T-cell (primary cell): Measurements from ENCODE around the gene RGS3. TPM values are rescaled to one million over a fixed set of nuclear protein-coding genes. Genes with fewer than 3 reads are reported as not detected.

Source experiments
- ATAC-seq, 4 experiments: fragments of 200-7000 bp in 3 of 4; fragments of 150-1000 bp in 1 of 4; cut with Tn5 transposase; replicated peaks in 1 of 4; 1 replicate in 3 of 4; 2 replicates in 1 of 4; pipeline ENCODE4 v1.10.0; 2021; ENCODE audit warnings: moderate library complexity in 3 of 4, mild to moderate bottlenecking in 2 of 4, moderate number of reproducible peaks in 1 of 4
- CTCF ChIA-PET, 2 donors: fragments of 300-600 bp; sonication (Branson Sonifier 250); formaldehyde crosslinking; loops; one replicate each; lab custom pipeline; 2022; ENCODE audit warnings: antibody characterized with exemption in 2 of 2; lab: Charles Lee
- POLR2A ChIA-PET, 2 donors: fragments of 300-600 bp; sonication (Branson Sonifier 250); formaldehyde crosslinking; loops; one replicate each; lab custom pipeline; 2022; ENCODE audit warnings: antibody characterized with exemption in 2 of 2; lab: Charles Lee
- DNase-seq, 35 experiments: peaks; one replicate each; pipeline versions ENCODE4 v3.0.0 to v3.0.0-alpha.2; 2013 to 2023
- H3K27ac ChIP-seq: one replicate; pipeline ENCODE4 v1.5.1; 2013; ENCODE audit warnings: low read length
- H3K27me3 ChIP-seq, 2 experiments: replicated peaks in 1 of 2; 1 replicate in 1 of 2; 2 replicates in 1 of 2; pipeline versions ENCODE4 v1.6.1 to v1.7.0; 2013; ENCODE audit warnings: low read length in 1 of 2, mixed read lengths in 1 of 2; ENCODE audit not compliant: control insufficient read depth in 2 of 2, insufficient read depth in 2 of 2; ENCODE audit errors: extremely low read depth in 1 of 2
- H3K36me3 ChIP-seq, 2 donors: 1 replicate in 1 of 2; 2 replicates in 1 of 2; pipeline versions ENCODE4 v1.6.1 to v1.7.0; 2013; ENCODE audit warnings: low read length in 1 of 2; ENCODE audit not compliant: control insufficient read depth in 2 of 2, insufficient read depth in 1 of 2; ENCODE audit errors: extremely low read depth in 1 of 2
- H3K4me1 ChIP-seq, 2 experiments: 1 replicate in 1 of 2; 2 replicates in 1 of 2; pipeline versions ENCODE4 v1.6.1 to v1.7.0; 2013; ENCODE audit warnings: low read length in 2 of 2, mixed read lengths in 1 of 2; ENCODE audit not compliant: insufficient read depth in 2 of 2, control insufficient read depth in 1 of 2; ENCODE audit errors: extremely low read depth in 1 of 2
- H3K4me3 ChIP-seq, 2 donors: 1 replicate in 1 of 2; 2 replicates in 1 of 2; pipeline versions ENCODE4 v1.5.1 to v1.7.0; 2013; ENCODE audit warnings: mild to moderate bottlenecking in 2 of 2, low read length in 1 of 2, moderate library complexity in 1 of 2; ENCODE audit not compliant: control insufficient read depth in 1 of 2; ENCODE audit errors: extremely low read depth in 1 of 2
- H3K9me3 ChIP-seq: 2 replicates; pipeline ENCODE4 v1.7.0; 2013
- H3K27ac Mint-ChIP-seq, 2 donors: one replicate each; pipeline ENCODE4 v1.8.0; 2020 to 2021; ENCODE audit warnings: mild to moderate bottlenecking in 2 of 2, mixed read lengths in 2 of 2
- H3K27me3 Mint-ChIP-seq, 2 donors: one replicate each; pipeline ENCODE4 v1.8.0; 2021 to 2022; ENCODE audit warnings: mixed read lengths in 2 of 2
- H3K36me3 Mint-ChIP-seq: one replicate; pipeline ENCODE4 v1.8.0; 2021; ENCODE audit warnings: mixed read lengths
- H3K4me1 Mint-ChIP-seq, 3 donors: one replicate each; pipeline ENCODE4 v1.8.0; 2020 to 2022; ENCODE audit warnings: mixed read lengths in 3 of 3, mild to moderate bottlenecking in 1 of 3
- H3K4me3 Mint-ChIP-seq, 3 donors: one replicate each; pipeline ENCODE4 v1.8.0; 2020 to 2022; ENCODE audit warnings: mild to moderate bottlenecking in 3 of 3, mixed read lengths in 3 of 3, moderate library complexity in 3 of 3
- H3K9me3 Mint-ChIP-seq, 3 donors: one replicate each; pipeline ENCODE4 v1.8.0; 2020 to 2022; ENCODE audit warnings: mixed read lengths in 3 of 3
- WGBS: methylation state at CpG from one replicate; pipeline ENCODE4 v1.1.5; 2013; ENCODE audit warnings: missing lambda C conversion rate; ENCODE audit not compliant: insufficient coverage; 5-methylcytosine and 5-hydroxymethylcytosine counted together
- total RNA-seq, 35 experiments: library from RNA in 6 of 35; stranded (reverse) in 6 of 35; fragments of 120-200 nt in 1 of 35; gene quantifications; one replicate each; pipeline versions ENCODE4 v1.2.1 to v1.2.4 and lab custom pipeline; 2013 to 2026

Gene RGS3
- total RNA-seq, 5 donors from 2014 or later (not counting 1 experiment from before 2014, with no cell fraction given), result 15.9 to 36.5 (median 24.9) TPM

DNA sequence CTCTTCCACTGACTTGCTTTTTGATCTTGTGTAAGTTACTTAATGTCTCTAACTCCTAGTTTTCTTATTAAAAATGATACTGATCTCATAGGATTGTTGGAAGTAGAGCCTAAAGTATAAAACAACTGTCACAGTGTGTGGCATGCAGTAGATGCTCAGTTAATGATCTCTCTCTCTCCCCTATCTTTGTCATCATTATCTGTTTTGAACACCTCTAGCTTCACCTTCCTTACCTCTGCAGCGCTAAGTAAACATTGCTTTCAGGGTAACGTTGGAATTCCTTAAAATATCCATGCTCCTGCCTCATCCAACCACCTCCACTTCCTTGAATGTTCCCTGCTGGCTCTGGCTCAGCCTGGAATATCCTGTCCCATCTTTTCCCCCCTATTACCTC lies 110.4 kb downstream of the RGS3 start:
- peak overlapping the region; percentile 72 to 91 for H3K27ac Mint-ChIP-seq
- ChIA-PET CTCF (no interaction called here), POLR2A (no interaction called here)
- Histone ChIP-seq H3K4me3 (no peak overlapping the region), H3K27ac (peak overlapping the region; percentile 13), H3K27me3 (no peaks in the 10 kb centered on the region), H3K36me3 (peaks cover 0 to 9% of the 10 kb centered on the region in 2 donors), H3K9me3 (no peaks in the 10 kb centered on the region), H3K4me1 (peaks cover 13 to 62% of the 10 kb centered on the region in 2 experiments)
- no peaks in the 10 kb centered on the region for H3K27me3 Mint-ChIP-seq
- peaks cover 50 to 75% (median 54%) of the 10 kb centered on the region in 3 donors for H3K4me1 Mint-ChIP-seq
- no peak for ATAC-seq
- DNase-seq, result no peak
- H3K36me3 Mint-ChIP-seq, result no peaks in the 10 kb centered on the region
- WGBS, result 94% methylated on average over 2 of the region's 2 CpGs
- H3K4me3 Mint-ChIP-seq, result no peak overlapping the region
- no peaks in the 10 kb centered on the region for H3K9me3 Mint-ChIP-seq

DNA sequence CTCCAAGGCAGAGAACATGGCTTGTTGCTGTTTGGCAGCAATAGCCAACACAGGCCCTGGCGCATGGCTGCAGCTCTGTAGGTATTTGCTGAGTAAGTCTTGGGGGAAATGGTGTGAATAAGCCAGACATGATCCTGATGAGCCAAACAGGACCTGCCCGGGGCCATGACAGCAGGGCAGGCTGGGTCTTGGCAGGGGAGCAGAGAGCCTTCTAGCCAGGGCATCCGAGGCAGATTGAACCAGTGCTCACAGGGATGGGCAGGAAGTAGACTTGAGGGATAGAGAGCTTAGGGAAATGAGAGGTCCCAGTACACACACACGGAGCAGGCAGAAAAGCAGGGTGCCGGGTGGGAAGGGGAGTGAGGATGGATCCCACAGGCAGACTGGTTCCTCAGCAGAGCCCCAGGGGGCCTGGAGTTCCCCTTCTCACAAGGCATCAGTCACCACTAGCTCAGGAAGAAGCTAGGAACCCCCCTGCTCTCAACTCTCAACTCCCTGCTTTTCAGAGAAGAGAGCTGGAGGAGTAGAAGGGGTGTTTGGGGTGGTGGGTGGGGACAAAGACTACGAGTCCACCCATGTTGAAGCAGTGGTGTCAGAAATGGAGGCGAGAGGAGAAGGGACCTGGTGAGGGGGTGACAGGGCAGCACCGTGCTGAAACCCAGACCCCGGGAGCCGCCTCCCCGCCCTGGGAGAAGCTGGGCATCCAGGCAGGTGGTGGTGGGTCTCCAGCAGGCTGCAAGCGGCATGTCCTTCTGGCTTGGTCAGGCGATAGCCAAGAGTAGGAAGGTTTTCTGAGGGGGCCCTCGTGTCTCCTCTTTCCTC lies 111.1 kb downstream of the RGS3 start:
- Mint-ChIP-seq H3K27ac (peak overlapping the region; percentile 72 to 91), H3K9me3 (no peaks in the 10 kb centered on the region), H3K4me1 (peaks cover 57 to 76% (median 61%) of the 10 kb centered on the region in 3 donors), H3K27me3 (no peaks in the 10 kb centered on the region), H3K4me3 (no peak overlapping the region), H3K36me3 (no peaks in the 10 kb centered on the region)
- DNase-seq (no peak), ATAC-seq (no peak)
- ChIA-PET CTCF (no interaction called here), POLR2A (no interaction called here)
- 92% methylated on average over 10 of the region's 14 CpGs for WGBS
- no peaks in the 10 kb centered on the region for H3K27me3 ChIP-seq
- H3K4me1 ChIP-seq, result peaks cover 20 to 64% of the 10 kb centered on the region in 2 experiments
- peaks cover 0 to 9% of the 10 kb centered on the region in 2 donors for H3K36me3 ChIP-seq
- no peaks in the 10 kb centered on the region for H3K9me3 ChIP-seq
- no peak overlapping the region for H3K4me3 ChIP-seq
- H3K27ac ChIP-seq, result peak overlapping the region; percentile 13

DNA sequence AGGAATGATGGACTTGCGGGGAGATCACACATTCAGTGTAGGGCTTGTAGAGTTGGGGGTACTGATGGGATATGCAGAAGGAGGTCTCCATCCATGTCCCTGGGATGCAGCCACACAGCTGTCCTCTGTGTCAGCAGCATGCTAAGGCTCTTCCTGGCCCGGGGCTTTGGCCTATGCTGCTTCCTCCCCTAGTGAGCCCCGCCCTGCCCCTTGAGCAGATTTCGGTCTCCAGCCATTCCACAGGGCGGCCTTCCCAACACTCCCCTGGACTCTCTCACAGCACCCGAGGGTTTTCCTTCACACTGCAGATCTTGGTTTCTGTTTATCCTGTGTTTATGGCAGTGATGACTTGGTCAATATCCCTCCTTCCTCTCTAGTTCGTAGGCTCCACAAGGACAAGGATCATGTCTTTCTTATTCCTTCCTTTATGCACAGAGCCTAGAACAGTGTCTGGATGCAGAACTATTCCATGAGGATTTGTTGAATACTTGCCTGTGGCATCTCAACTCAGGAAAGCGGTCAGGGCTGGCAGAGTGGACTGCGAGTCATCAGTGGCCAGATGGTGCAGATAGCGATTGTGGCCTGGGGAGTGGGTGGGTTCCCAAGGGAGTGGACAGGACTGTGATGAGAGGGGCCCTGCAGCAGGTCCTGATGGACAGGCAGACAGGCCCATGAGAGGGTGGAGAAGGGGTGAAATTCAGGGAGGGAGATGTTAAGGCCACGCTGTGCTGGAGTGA lies 114.2 kb downstream of the RGS3 start:
- H3K27ac Mint-ChIP-seq, result peak overlapping the region; percentile 98 to 99
- Histone ChIP-seq H3K9me3 (no peaks in the 10 kb centered on the region), H3K36me3 (peaks cover 0 to 9% of the 10 kb centered on the region in 2 donors), H3K27ac (peak overlapping the region; percentile 91), H3K4me3 (no peak overlapping the region), H3K4me1 (peaks cover 40 to 85% of the 10 kb centered on the region in 2 experiments), H3K27me3 (no peaks in the 10 kb centered on the region)
- POLR2A ChIA-PET, result interaction anchor here in 1 of 2 donors (1.2 kb wide), 1 partner anchor 57 kb away, joined by 4 read pairs; no protein-coding TSS in a partner anchor
- no peaks in the 10 kb centered on the region for H3K36me3 Mint-ChIP-seq
- H3K9me3 Mint-ChIP-seq, result no peaks in the 10 kb centered on the region
- peak overlapping the region in 2 of 3 donors; percentile 11 to 81 for H3K4me3 Mint-ChIP-seq
- 88% methylated on average over 5 of the region's 11 CpGs for WGBS
- DNase-seq (no peak), ATAC-seq (no peak)
- CTCF ChIA-PET, result interaction anchor here in 1 of 2 donors (0.9 to 2.8 kb wide), 2 partner anchors 67 to 176 kb away, joined by 3 to 9 read pairs; partner anchors contain the start of gene ALAD
- peaks cover 77 to 88% (median 82%) of the 10 kb centered on the region in 3 donors for H3K4me1 Mint-ChIP-seq
- no peaks in the 10 kb centered on the region for H3K27me3 Mint-ChIP-seq

- Histone ChIP-seq H3K9me3 (no peaks in the 10 kb centered on the region), H3K27ac (peak overlapping the region; percentile 91), H3K4me1 (peaks cover 40 to 78% of the 10 kb centered on the region in 2 experiments), H3K27me3 (no peaks in the 10 kb centered on the region), H3K36me3 (peaks cover 4 to 6% of the 10 kb centered on the region in 2 donors), H3K4me3 (peak overlapping the region; percentile 1 to 17)
- 71% methylated on average over 2 of the region's 3 CpGs for WGBS
- POLR2A ChIA-PET, result interaction anchor here in 1 of 2 donors (1.2 kb wide), 1 partner anchor 58 kb away, joined by 4 read pairs; no protein-coding TSS in a partner anchor
- Mint-ChIP-seq H3K9me3 (no peaks in the 10 kb centered on the region), H3K4me1 (peaks cover 74 to 89% (median 81%) of the 10 kb centered on the region in 3 donors), H3K36me3 (peaks cover 6% of the 10 kb centered on the region), H3K27me3 (no peaks in the 10 kb centered on the region), H3K27ac (peak overlapping the region; percentile 98 to 99), H3K4me3 (peak overlapping the region; percentile 52 to 81 (median 62))
- ATAC-seq (peak; percentile 4 to 22 (median 16)), DNase-seq (peak in 1 of 35 experiments; percentile 13)
- CTCF ChIA-PET, result interaction anchor here (0.8 to 2.8 kb wide), 13 partner anchors 9 to 303 kb away, joined by 3 to 12 read pairs (median 4); partner anchors contain the start of genes ALAD (in 1 of the 2), C9orf43 (in 1 of the 2), CDC26 (in 1 of the 2) and POLE3 (in 1 of the 2)
These were observed 114.8 kb downstream of the RGS3 start for GRCh38 chr9:113578279-113578865.

- H3K4me1 Mint-ChIP-seq, result peaks cover 74 to 88% (median 78%) of the 10 kb centered on the region in 3 donors
- peak overlapping the region; percentile 10 to 17 for H3K4me3 ChIP-seq
These were observed 115.4 kb downstream of the RGS3 start for GRCh38 chr9:113578882-113579282.

More at GRCh38 chr9:113578882-113579282, 115.4 kb downstream of the RGS3 start:
- peaks cover 38 to 78% of the 10 kb centered on the region in 2 experiments for H3K4me1 ChIP-seq
- Mint-ChIP-seq H3K4me3 (peak overlapping the region; percentile 52 to 81 (median 62)), H3K27me3 (no peaks in the 10 kb centered on the region), H3K9me3 (no peaks in the 10 kb centered on the region), H3K36me3 (peaks cover 9% of the 10 kb centered on the region), H3K27ac (peak overlapping the region; percentile 98 to 99)
- peak; percentile 67 to 78 (median 74) for ATAC-seq
- no CpG with 5 or more reads among the region's 5 CpGs for WGBS
- H3K27ac ChIP-seq, result peak overlapping the region; percentile 91
- no peaks in the 10 kb centered on the region for H3K27me3 ChIP-seq
- ChIA-PET POLR2A (interaction anchor here in 1 of 2 donors (1.1 to 1.2 kb wide), 2 partner anchors 58 to 67 kb away, joined by 4 read pairs; no protein-coding TSS in a partner anchor), CTCF (interaction anchor here (0.6 to 2.8 kb wide), 16 partner anchors 9 to 304 kb away, joined by 3 to 12 read pairs (median 4); partner anchors contain the start of genes ALAD (in 1 of the 2), C9orf43 (in 1 of the 2), CDC26 (in 1 of the 2) and POLE3 (in 1 of the 2))
- H3K36me3 ChIP-seq, result peaks cover 9 to 11% of the 10 kb centered on the region in 2 donors
- peak; percentile 52 to 87 (median 74) for DNase-seq
- H3K9me3 ChIP-seq, result no peaks in the 10 kb centered on the region
